GM12878 (cell line): ENCODE measurements around the gene NMNAT3.

Experiments
- POLR2AphosphoS5 ChIP-seq: IDR thresholded peaks from 2 replicates; pipeline ENCODE4 v1.6.1; 2011; ENCODE audit warnings: mild to moderate bottlenecking, low read length, inconsistent platforms
- TCF12 ChIP-seq: IDR thresholded peaks from 2 replicates; pipeline ENCODE4 v1.6.1; 2011; ENCODE audit warnings: low read depth, mild to moderate bottlenecking, low read length

DNA sequence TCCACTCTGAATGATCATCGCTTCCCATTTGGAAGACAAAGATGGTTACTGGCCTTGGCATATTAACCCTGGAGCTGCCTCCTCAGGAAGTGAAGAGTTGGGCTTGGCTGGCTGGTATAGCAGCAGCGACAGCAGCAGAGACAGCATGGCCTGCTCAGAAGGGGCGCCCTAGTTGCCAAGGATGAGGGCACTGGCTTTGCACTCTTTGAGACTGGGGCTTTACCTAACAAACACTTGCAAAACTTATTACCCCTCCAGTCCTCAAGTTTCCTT, 69.7 kb downstream of the NMNAT3 start:
- TF ChIP-seq POLR2AphosphoS5, result no peak
- no peak for TF ChIP-seq TCF12
